Gastroesophageal sphincter (tissue), 4 donors: ENCODE results near the gene LPO. TPM values are rescaled to one million over a fixed set of nuclear protein-coding genes. Genes with fewer than 3 reads are reported as not detected.

Source experiments
- ATAC-seq: fragments of 150-250 bp; one replicate; pipeline ENCODE4 v1.9.1; 2016; ENCODE audit warnings: mild to moderate bottlenecking, moderate library complexity
- H3K27ac ChIP-seq, 4 donors: fragments of 200-600 bp; sonication (generic) in 3 of 4; 1 replicate in 3 of 4; 2 replicates in 1 of 4; pipeline ENCODE4 v1.5.1; 2016 to 2019
- H3K27me3 ChIP-seq: fragments of 200-600 bp; sonication (generic); one replicate; pipeline ENCODE4 v1.5.1; 2019
- H3K36me3 ChIP-seq, 2 donors: fragments of 200-600 bp; sonication (generic); one replicate each; pipeline ENCODE4 v1.5.1; 2019; ENCODE audit warnings: control low read depth in 1 of 2
- H3K4me1 ChIP-seq, 3 donors: fragments of 200-600 bp; sonication (generic); 1 replicate in 2 of 3; 2 replicates in 1 of 3; pipeline ENCODE4 v1.5.1; 2016 to 2019; ENCODE audit warnings: control low read depth in 2 of 3
- H3K4me3 ChIP-seq, 2 donors: fragments of 200-600 bp; sonication (generic); one replicate each; pipeline ENCODE4 v1.5.1; 2019; ENCODE audit warnings: mild to moderate bottlenecking in 1 of 2, moderate library complexity in 1 of 2
- H3K9me3 ChIP-seq, 3 donors: fragments of 200-600 bp; sonication (generic); one replicate each; pipeline ENCODE4 v1.5.1; 2017 to 2019; ENCODE audit warnings: control low read depth in 2 of 3
- CTCF ChIP-seq, 4 experiments: fragments of 200-600 bp in 2 of 4; fragments of 450-650 bp in 2 of 4; sonication (generic) in 1 of 4; IDR thresholded peaks; one replicate each; pipeline ENCODE4 v1.5.1; 2017 to 2019; ENCODE audit warnings: antibody characterized with exemption in 4 of 4, mild to moderate bottlenecking in 2 of 4, moderate library complexity in 2 of 4
- EP300 ChIP-seq: sonication (generic); formaldehyde crosslinking; IDR thresholded peaks from one replicate; pipeline ENCODE4 v1.6.1; 2017; ENCODE audit warnings: antibody characterized with exemption, mild to moderate bottlenecking
- POLR2A ChIP-seq, 2 donors: fragments of 450-650 bp; IDR thresholded peaks; one replicate each; pipeline ENCODE4 v1.6.1; 2017; ENCODE audit warnings: antibody characterized with exemption in 2 of 2, mild to moderate bottlenecking in 2 of 2, moderate library complexity in 1 of 2
- POLR2AphosphoS5 ChIP-seq: sonication (generic); formaldehyde crosslinking; IDR thresholded peaks from one replicate; pipeline ENCODE4 v1.6.1; 2017; ENCODE audit warnings: antibody characterized with exemption
- WGBS, 2 donors: methylation state at CpG; one replicate each; pipeline ENCODE4 v1.1.5; 2018; ENCODE audit warnings: low coverage in 1 of 2; 5-methylcytosine and 5-hydroxymethylcytosine counted together
- total RNA-seq, 4 donors: library from RNA; depleted of rRNA; stranded (reverse); fragments of >200 nt; gene quantifications; one replicate each; pipeline ENCODE4 v1.1.0, GENCODE V29; 2016

Gene LPO
- total RNA-seq, 4 donors from 2014 or later, result 0.15 to 0.77 TPM; not detected in 2

GRCh38 chr17:58269557-58270291, 31.3 kb downstream of the LPO start:
- H3K36me3 ChIP-seq, result no peaks in the 10 kb centered on the region
- ATAC-seq, result no peak
- 74% methylated on average over 7 of the region's 9 CpGs; no CpG with 5 or more reads in 1 of the 2 donors for WGBS, 2 donors
- no peaks in the 10 kb centered on the region for H3K4me1 ChIP-seq
- H3K4me3 ChIP-seq, result no peak overlapping the region
- H3K9me3 ChIP-seq, result no peaks in the 10 kb centered on the region
- H3K27ac ChIP-seq, result no peak overlapping the region
- TF ChIP-seq POLR2AphosphoS5, result no peak
- peaks cover 46% of the 10 kb centered on the region for H3K27me3 ChIP-seq

GRCh38 chr17:58270476-58271215, 32.3 kb downstream of the LPO start:
- Histone ChIP-seq H3K36me3 (no peaks in the 10 kb centered on the region), H3K27me3 (peaks cover 37% of the 10 kb centered on the region), H3K27ac (no peak overlapping the region), H3K4me3 (no peak overlapping the region), H3K4me1 (no peaks in the 10 kb centered on the region), H3K9me3 (no peaks in the 10 kb centered on the region)
- WGBS, 2 donors, result 81 to 100% methylated on average over 3 to 6 of the region's 15 CpGs
- no peak for TF ChIP-seq POLR2AphosphoS5
- no peak for TF ChIP-seq POLR2A (IDR thresholded peaks at IDR 0.05)
- no peak for TF ChIP-seq CTCF (IDR thresholded peaks at IDR 0.05)
- TF ChIP-seq EP300, result no peak
- no peak for ATAC-seq

- no peak overlapping the region for H3K27ac ChIP-seq
- 90% methylated on average over 2 of the region's 21 CpGs; no CpG with 5 or more reads in 1 of the 2 donors for WGBS, 2 donors
- ATAC-seq, result no peak
- no peaks in the 10 kb centered on the region for H3K9me3 ChIP-seq
- no peaks in the 10 kb centered on the region for H3K36me3 ChIP-seq
- no peaks in the 10 kb centered on the region for H3K4me1 ChIP-seq
- no peak for TF ChIP-seq CTCF (IDR thresholded peaks at IDR 0.05)
- no peak for TF ChIP-seq POLR2A (IDR thresholded peaks at IDR 0.05)
- no peak for TF ChIP-seq EP300
- no peak for TF ChIP-seq POLR2AphosphoS5
- no peak overlapping the region for H3K4me3 ChIP-seq
- H3K27me3 ChIP-seq, result peaks cover 34% of the 10 kb centered on the region
Measured at GRCh38 chr17:58271216-58271931, 33.0 kb downstream of the LPO start.

- TF ChIP-seq EP300 (no peak), POLR2AphosphoS5 (no peak), CTCF (IDR thresholded peaks at IDR 0.05) (no peak), POLR2A (IDR thresholded peaks at IDR 0.05) (no peak)
- ATAC-seq, result no peak
- Histone ChIP-seq H3K9me3 (no peaks in the 10 kb centered on the region), H3K4me3 (no peak overlapping the region), H3K27me3 (peaks cover 25% of the 10 kb centered on the region), H3K36me3 (no peaks in the 10 kb centered on the region), H3K27ac (no peak overlapping the region), H3K4me1 (no peaks in the 10 kb centered on the region)
- 73 to 88% methylated on average over 3 to 5 of the region's 12 CpGs for WGBS, 2 donors
Measured at GRCh38 chr17:58272367-58273280, 34.2 kb downstream of the LPO start.
